NCI-H524 treated with DMSO at 0.1 percent for 48 hours (cell line): ENCODE results near the gene RRP1B.
"Not testable (repeated sequence)": the region's sequence is repeated elsewhere in the genome, so short reads cannot be mapped to it uniquely, and the experiment has no call there.

Source experiments
- DNase-seq: peaks from one replicate; lab custom pipeline; 2025; lab: John Stamatoyannopoulos, UW

RRP1B gene

GRCh38 chr21:43667191-43667904 is 8.0 kb downstream of the RRP1B start:
- DNase-seq, result no peak

- DNase-seq, result no peak
Measured at GRCh38 chr21:43669828-43670605, 10.7 kb downstream of the RRP1B start.

DNA sequence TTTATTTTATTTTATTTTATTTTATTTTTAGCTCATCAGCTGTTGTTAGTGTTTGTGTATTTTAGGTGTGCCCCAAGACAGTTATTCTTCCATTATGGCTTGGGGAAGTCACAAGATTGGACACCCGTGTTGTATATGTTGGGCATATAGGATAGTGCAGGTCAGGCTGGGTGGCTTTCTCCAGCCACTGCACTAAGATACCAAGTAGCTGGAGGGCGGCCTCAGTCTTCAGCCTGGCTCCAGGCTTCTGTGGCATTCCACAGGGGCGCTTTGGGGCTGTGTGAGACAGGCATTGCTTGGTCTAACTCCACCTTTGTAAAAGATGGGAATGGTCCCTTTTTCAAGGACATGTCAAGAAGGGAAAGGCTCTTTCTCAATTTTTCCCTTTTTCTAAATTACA is 16.5 kb downstream of the RRP1B start:
- DNase-seq, result no peak

- DNase-seq, result no peak
Measured at GRCh38 chr21:43676391-43676790, 17.0 kb downstream of the RRP1B start.

DNA sequence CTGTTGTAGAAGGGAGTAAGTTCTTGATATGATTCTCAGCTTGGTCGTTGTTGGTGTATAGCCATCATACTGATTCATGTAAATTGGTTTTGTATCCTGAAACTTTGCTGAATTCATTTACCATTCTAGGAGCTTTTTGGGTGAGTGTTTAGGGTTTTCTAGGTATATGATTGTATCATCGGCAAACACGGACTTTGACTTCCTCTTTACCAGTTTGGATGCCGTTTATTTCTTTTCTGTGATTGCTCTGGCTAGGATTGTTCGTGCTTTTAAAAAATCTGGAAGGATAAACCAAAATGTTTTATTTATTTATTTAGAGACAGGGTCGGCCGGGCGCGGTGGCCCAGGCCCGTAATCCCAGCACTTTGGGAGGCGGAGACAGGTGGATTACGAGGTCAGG is 20.6 kb downstream of the RRP1B start:
- no peak for DNase-seq

DNA sequence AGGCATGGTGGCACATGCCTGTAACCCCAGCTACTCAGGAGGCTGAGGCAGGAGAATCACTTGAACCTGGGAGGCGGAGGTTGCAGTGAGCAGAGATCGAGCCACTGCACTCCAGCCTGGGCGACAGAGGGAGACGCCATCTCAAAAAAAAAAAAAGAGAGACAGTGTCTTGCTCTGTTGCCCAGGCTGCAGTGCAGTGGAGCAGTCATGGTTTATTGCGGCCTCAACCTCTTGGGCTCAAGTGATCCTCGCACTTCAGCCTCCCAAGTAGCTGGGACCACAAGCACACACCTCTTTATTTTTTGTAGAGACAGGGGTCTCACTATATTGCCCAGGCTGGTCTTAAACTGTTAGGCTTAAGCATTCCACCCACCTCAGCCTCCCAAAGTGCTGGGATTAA is 21.1 kb downstream of the RRP1B start:
- DNase-seq, result not testable (repeated sequence)

DNA sequence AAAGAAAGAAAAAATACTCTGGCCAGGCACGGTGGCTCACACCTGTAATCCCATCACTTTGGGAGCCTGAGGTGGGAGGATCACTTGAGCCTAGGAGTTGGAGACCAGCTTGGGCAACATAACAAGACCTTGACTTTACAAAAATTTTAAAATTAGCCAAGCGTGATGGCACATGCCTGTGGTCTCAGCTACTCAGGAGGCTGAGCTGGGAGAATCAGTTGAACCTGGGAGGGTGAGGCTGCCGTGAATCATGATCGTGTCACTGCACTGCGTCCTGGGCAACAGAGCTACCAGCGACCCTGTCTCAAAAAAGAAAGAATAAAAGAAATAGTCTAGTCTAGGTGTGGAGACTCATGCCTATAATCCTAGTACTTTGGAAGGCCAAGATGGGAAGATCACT is 22.3 kb downstream of the RRP1B start:
- no peak for DNase-seq

DNA sequence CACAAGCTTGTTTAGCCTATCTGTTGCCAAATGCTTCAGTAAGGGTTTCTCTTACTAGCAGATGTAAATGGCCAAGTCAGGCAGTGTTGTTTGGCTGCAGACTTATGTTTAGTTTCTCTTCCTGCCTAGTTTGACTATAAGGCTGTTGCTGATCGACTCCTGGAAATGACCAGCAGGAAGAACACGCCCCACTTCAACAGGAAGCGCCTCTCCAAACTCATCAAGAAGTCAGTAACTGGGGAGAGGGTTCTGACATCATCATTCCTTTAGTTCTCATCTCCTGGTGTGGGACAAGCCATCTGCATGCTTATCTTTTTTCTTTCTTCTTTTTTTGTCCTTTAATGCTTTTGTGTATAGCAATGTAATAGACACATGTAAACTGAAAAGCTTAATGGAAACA is 25.1 kb downstream of the RRP1B start:
- no peak for DNase-seq

GRCh38 chr21:43686811-43687565 is 27.6 kb downstream of the RRP1B start:
- no peak for DNase-seq

DNA sequence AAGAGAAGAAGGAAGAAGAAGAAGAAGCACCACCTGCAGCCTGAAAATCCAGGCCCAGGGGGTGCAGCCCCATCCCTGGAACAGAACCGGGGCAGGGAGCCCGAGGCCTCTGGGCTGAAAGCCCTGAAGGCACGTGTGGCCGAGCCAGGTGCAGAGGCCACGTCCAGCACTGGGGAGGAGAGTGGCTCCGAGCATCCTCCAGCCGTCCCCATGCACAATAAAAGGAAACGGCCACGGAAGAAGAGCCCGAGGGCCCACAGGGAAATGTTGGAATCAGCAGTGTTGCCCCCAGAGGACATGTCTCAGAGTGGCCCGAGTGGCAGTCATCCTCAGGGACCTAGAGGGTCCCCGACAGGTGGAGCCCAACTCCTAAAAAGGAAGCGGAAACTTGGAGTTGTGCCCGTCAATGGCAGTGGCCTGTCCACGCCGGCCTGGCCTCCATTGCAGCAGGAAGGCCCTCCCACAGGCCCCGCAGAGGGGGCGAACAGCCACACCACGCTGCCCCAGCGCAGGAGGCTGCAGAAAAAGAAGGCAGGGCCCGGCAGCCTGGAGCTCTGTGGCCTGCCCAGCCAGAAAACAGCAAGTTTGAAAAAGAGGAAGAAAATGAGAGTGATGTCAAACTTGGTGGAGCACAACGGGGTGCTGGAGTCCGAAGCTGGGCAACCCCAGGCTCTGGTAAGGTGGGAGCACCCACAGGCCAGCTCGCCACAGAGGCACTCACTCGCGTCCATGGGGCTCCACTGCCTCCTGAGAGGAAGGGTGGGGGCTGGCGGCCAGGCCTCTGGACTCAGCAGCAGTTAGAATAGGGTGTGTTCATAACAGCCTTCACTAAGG is 28.4 kb downstream of the RRP1B start:
- DNase-seq, result no peak

- DNase-seq, result no peak
Measured at GRCh38 chr21:43688906-43689305, 29.5 kb downstream of the RRP1B start.

GRCh38 chr21:43689556-43690337 is 30.4 kb downstream of the RRP1B start:
- DNase-seq, result no peak

- no peak for DNase-seq
Measured at GRCh38 chr21:43690346-43690745, 31.0 kb downstream of the RRP1B start.

DNA sequence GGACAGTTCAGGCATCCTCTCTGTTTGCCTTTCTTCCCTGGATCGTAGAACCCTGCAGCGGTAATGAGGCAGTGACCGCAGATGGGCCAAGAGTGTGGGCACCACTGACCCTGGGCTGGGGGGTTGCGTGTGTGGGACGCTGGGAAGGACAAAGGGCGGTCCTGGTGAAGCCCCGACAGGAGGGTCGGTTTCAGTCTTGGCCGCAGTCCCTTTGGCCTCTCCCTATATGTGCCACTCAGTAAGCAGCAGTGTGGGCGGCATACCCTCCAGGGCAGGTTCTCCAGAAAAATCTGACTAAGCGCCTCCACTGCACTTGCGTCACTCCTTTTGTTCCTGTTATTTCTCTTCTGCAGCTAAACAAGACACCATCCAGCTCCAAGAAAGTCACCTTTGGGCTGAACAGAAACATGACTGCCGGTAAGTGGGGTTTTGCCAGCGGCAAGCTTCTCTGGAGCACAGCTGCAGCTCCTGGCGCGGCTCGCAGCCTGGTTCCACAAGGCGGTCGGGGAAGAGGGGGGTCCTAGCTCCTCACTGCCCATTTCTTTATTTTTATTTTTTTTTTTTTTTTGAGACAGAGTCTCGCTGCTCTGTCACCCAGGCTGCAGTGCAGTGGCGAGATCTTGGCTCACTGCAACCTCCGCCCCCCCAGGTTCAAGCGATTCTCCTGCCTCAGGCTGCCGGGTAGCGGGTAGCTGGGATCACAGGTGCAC is 31.9 kb downstream of the RRP1B start:
- no peak for DNase-seq

DNA sequence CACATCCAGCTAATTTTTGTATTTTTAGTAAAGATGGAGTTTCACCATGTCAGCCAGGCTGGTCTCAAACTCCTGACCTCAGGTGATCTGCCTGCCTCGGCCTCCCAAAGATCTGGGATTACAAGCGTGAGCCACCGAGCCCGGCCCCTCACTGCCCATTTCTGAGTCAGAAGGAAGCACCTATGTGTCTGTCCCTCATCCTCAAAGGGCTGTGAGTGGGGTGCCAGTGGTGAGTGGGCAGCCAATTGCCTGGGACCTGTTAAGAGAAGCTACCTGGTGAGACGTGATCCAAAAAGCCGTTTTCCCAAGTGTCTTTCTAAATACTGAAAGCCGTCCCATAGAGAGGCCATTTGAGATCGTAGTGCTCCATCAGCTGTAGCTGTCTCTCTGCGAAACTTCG is 32.4 kb downstream of the RRP1B start:
- no peak for DNase-seq

DNA sequence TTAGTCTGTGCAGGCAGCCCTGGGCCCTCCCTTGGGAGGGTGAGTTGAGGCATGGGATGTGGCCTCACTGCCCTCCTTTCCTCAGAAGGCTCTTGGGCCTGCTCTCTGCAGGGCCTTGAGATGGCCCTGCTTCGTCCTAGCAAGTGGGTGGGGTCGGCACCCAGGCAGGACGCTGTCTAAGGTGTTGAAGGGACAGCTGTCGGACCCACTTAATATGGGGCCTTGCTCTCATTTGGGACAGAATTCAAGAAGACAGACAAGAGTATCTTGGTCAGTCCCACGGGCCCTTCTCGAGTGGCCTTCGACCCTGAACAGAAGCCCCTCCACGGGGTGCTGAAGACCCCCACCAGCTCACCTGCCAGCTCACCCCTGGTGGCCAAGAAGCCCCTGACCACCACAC is 33.6 kb downstream of the RRP1B start:
- DNase-seq, result no peak

DNA sequence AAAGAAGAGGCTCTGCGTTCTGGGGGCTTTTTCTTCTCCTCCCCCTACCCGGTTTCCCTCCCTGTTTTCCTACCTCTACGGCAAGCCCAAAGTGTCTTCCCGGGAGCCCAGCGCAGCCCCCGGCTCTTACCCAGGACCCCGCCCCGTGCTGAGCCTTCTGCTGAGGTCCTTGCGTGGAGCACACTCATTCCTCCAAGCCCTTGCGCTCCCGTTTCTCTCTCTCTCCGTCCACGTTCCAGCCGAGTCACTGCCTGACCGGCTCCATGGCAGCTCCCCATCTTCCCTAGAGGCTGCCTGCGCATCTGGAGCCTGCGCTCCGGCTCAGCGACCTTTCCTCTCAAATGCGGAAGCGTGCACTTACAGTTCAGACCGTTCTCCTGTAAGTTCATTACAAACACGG is 34.6 kb downstream of the RRP1B start:
- no peak for DNase-seq

GRCh38 chr21:43694437-43695079 is 35.2 kb downstream of the RRP1B start:
- DNase-seq, result no peak

DNA sequence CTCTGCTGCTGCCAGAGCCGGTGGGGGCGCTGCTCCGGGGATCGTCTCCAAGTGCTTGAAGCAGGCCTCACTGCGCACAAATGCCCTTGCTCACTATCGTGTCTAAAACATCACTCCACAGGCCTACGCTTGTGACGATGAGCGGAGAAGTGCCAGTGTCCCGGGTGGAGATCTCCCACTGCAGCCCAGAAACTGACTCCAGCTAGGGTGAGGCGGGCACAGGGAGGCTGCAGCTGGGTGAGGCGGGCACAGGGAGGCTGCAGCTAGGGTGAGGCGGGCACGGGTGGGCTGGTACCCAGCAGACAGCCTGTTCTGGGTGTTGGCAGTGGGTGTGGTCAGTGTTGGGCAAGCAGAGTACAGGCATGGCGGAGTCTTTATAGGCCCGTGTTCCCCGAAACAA is 36.9 kb downstream of the RRP1B start:
- DNase-seq, result no peak
